H1 (cell line): ENCODE measurements around the gene ADCY2. TPM values are rescaled to one million over a fixed set of nuclear protein-coding genes. Genes with fewer than 3 reads are reported as not detected.

Source experiments
- CTCF ChIA-PET: fragments of 300-600 bp; sonication (Branson Sonifier 250); formaldehyde crosslinking; loops from one replicate; lab custom pipeline; 2021; ENCODE audit not compliant: partially characterized antibody; lab: Charles Lee
- POLR2A ChIA-PET: fragments of 300-600 bp; sonication (Branson Sonifier 250); formaldehyde crosslinking; loops from one replicate; lab custom pipeline; 2021; ENCODE audit warnings: inconsistent platforms; ENCODE audit not compliant: partially characterized antibody; lab: Charles Lee
- DNase-seq, 2 experiments: peaks; one replicate each; pipeline versions ENCODE4 v3.0.0 to v3.0.0-alpha.2; 2010 to 2022; ENCODE audit warnings: low spot score in 2 of 2, low read depth in 1 of 2, mixed read lengths in 1 of 2
- FAIRE-seq: peaks from 2 replicates; lab custom pipeline; 2011; peaks lifted over from hg19 to GRCh38; lab: Jason Lieb, UNC
- H2AFZ ChIP-seq: 2 replicates; pipeline ENCODE4 v1.8.1; 2012; ENCODE audit warnings: low read length, inconsistent platforms
- H2AK5ac ChIP-seq: 2 replicates; pipeline ENCODE4 v1.6.1; 2013; ENCODE audit warnings: low read depth, low read length
- H2BK120ac ChIP-seq: replicated peaks from 2 replicates; pipeline ENCODE3; 2013; ENCODE audit warnings: low read depth, low read length, inconsistent platforms
- H2BK12ac ChIP-seq: 2 replicates; pipeline ENCODE4 v1.6.1; 2013; ENCODE audit warnings: low read depth, low read length
- H2BK15ac ChIP-seq: 2 replicates; pipeline ENCODE4 v1.6.1; 2013; ENCODE audit warnings: low read length
- H2BK20ac ChIP-seq: 2 replicates; pipeline ENCODE4 v1.6.1; 2013; ENCODE audit warnings: low read length
- H2BK5ac ChIP-seq: 2 replicates; pipeline ENCODE4 v1.6.1; 2013; ENCODE audit warnings: low read depth, low read length
- H3K14ac ChIP-seq: 2 replicates; pipeline ENCODE4 v1.6.1; 2013; ENCODE audit warnings: inconsistent platforms; ENCODE audit not compliant: insufficient read length
- H3K18ac ChIP-seq: 2 replicates; pipeline ENCODE4 v1.6.1; 2013; ENCODE audit warnings: low read length; ENCODE audit errors: extremely low read depth
- H3K23ac ChIP-seq: 2 replicates; pipeline ENCODE4 v1.6.1; 2013; ENCODE audit warnings: inconsistent platforms; ENCODE audit not compliant: insufficient read length
- H3K23me2 ChIP-seq: 2 replicates; pipeline ENCODE4 v1.6.1; 2013; ENCODE audit warnings: low read depth, low read length
- H3K27ac ChIP-seq: 2 replicates; pipeline ENCODE4 v1.6.1; 2011; ENCODE audit warnings: low read depth, low read length, inconsistent platforms
- H3K27me3 ChIP-seq, 4 experiments: replicated peaks in 1 of 4; 1 replicate in 1 of 4; 2 replicates in 3 of 4; pipeline versions ENCODE4 v1.6.1 to v1.8.1; 2011 to 2013; ENCODE audit warnings: low read length in 3 of 4, mild to moderate bottlenecking in 3 of 4, inconsistent platforms in 2 of 4, mixed read lengths in 2 of 4, moderate library complexity in 1 of 4; ENCODE audit not compliant: control insufficient read depth in 3 of 4, insufficient read depth in 3 of 4; ENCODE audit errors: extremely low read depth in 1 of 4
- H3K36me3 ChIP-seq, 4 experiments: 2 replicates each; pipeline versions ENCODE4 v1.6.1 to v1.8.1; 2011 to 2013; ENCODE audit warnings: mild to moderate bottlenecking in 4 of 4, low read length in 3 of 4, moderate library complexity in 2 of 4, control low read depth in 1 of 4, inconsistent platforms in 1 of 4; ENCODE audit not compliant: insufficient read depth in 4 of 4, control insufficient read depth in 2 of 4
- H3K4ac ChIP-seq: replicated peaks from 2 replicates; pipeline ENCODE3; 2013; ENCODE audit warnings: low read length, low read depth, mixed read lengths, inconsistent platforms; ENCODE audit not compliant: insufficient read length
- H3K4me1 ChIP-seq, 4 experiments: replicated peaks in 1 of 4; 1 replicate in 1 of 4; 2 replicates in 3 of 4; pipeline versions ENCODE4 v1.6.1 to v1.8.1; 2011 to 2013; ENCODE audit warnings: low read length in 3 of 4, inconsistent platforms in 2 of 4, mixed read lengths in 1 of 4; ENCODE audit not compliant: insufficient read depth in 4 of 4, control insufficient read depth in 3 of 4
- H3K4me2 ChIP-seq, 2 experiments: 2 replicates each; pipeline versions ENCODE4 v1.6.1 to v1.8.1; 2011 to 2013; ENCODE audit warnings: low read depth in 2 of 2, low read length in 2 of 2, control low read depth in 1 of 2, inconsistent platforms in 1 of 2, mild to moderate bottlenecking in 1 of 2; ENCODE audit not compliant: insufficient read depth in 1 of 2
- H3K4me3 ChIP-seq, 4 experiments: fragments of 200-600, 300-600 bp in 1 of 4; sonication (generic), shearing (Covaris generic), sonication (Bioruptor Twin) in 1 of 4; 2 replicates each; pipeline versions ENCODE4 v1.5.1 to v1.8.1; 2011 to 2016; ENCODE audit warnings: low read length in 4 of 4, low read depth in 3 of 4, control low read depth in 2 of 4, inconsistent platforms in 2 of 4, mild to moderate bottlenecking in 2 of 4, mixed read lengths in 1 of 4, moderate library complexity in 1 of 4; ENCODE audit not compliant: insufficient read depth in 2 of 4; ENCODE audit errors: extremely low read depth in 1 of 4
- H3K56ac ChIP-seq: replicated peaks from 2 replicates; pipeline ENCODE3; 2013; ENCODE audit warnings: low read depth, mild to moderate bottlenecking, mixed read lengths, low read length, inconsistent platforms; ENCODE audit not compliant: insufficient read length
- H3K79me1 ChIP-seq: 2 replicates; pipeline ENCODE4 v1.6.1; 2013; ENCODE audit warnings: low read depth, low read length, control low read depth
- H3K79me2 ChIP-seq, 2 experiments: 2 replicates each; pipeline versions ENCODE4 v1.6.1 to v1.8.1; 2012 to 2013; ENCODE audit warnings: low read length in 2 of 2, mild to moderate bottlenecking in 2 of 2, inconsistent platforms in 1 of 2; ENCODE audit not compliant: insufficient read depth in 2 of 2, control insufficient read depth in 1 of 2
- H3K9ac ChIP-seq, 4 experiments: replicated peaks in 1 of 4; 1 replicate in 1 of 4; 2 replicates in 3 of 4; pipeline versions ENCODE4 v1.6.1 to v1.8.1; 2011 to 2013; ENCODE audit warnings: low read depth in 3 of 4, low read length in 3 of 4, control low read depth in 2 of 4, mild to moderate bottlenecking in 2 of 4, moderate library complexity in 2 of 4, inconsistent platforms in 1 of 4; ENCODE audit errors: extremely low read depth in 1 of 4
- H3K9me3 ChIP-seq, 2 experiments: 2 replicates each; pipeline versions ENCODE4 v1.6.1 to v1.8.1; 2012 to 2013; ENCODE audit warnings: mild to moderate bottlenecking in 2 of 2, moderate library complexity in 2 of 2, control low read depth in 1 of 2, inconsistent platforms in 1 of 2, low read depth in 1 of 2, low read length in 1 of 2, mixed read lengths in 1 of 2; ENCODE audit not compliant: insufficient read depth in 2 of 2
- H4K20me1 ChIP-seq, 2 experiments: replicated peaks in 1 of 2; 2 replicates each; pipeline versions ENCODE3 to v1.8.1; 2011 to 2013; ENCODE audit warnings: inconsistent platforms in 2 of 2, low read length in 2 of 2, mild to moderate bottlenecking in 1 of 2; ENCODE audit not compliant: insufficient read depth in 2 of 2, control insufficient read depth in 1 of 2
- H4K5ac ChIP-seq: 2 replicates; pipeline ENCODE4 v1.6.1; 2013; ENCODE audit warnings: low read length, low read depth, mixed read lengths, inconsistent platforms; ENCODE audit not compliant: insufficient read length
- H4K8ac ChIP-seq: 2 replicates; pipeline ENCODE4 v1.8.0; 2013; ENCODE audit warnings: mild to moderate bottlenecking, moderate library complexity, low read length, inconsistent platforms; ENCODE audit not compliant: insufficient read depth; ENCODE audit errors: extremely low read depth
- H4K91ac ChIP-seq: replicated peaks from 2 replicates; pipeline ENCODE3; 2013; ENCODE audit warnings: low read length, mixed read lengths, inconsistent platforms; ENCODE audit not compliant: insufficient read length
- ASH2L ChIP-seq: fragments of 200-600, 300-600 bp; sonication (generic); IDR thresholded peaks from one replicate; pipeline ENCODE4 v1.7.1; 2017; ENCODE audit warnings: low read length
- KDM1A ChIP-seq: fragments of 200-600, 300-600 bp; sonication (generic); IDR thresholded peaks from 2 replicates; pipeline ENCODE4 v1.7.1; 2016; ENCODE audit warnings: mild to moderate bottlenecking, low read length, borderline replicate concordance
- NANOG ChIP-seq: IDR thresholded peaks from 2 replicates; pipeline ENCODE4 v1.6.1; 2011; ENCODE audit warnings: low read length, low read depth, mild to moderate bottlenecking, inconsistent platforms; ENCODE audit not compliant: insufficient read depth, poor library complexity, severe bottlenecking
- NRF1 ChIP-seq: IDR thresholded peaks from 2 replicates; pipeline ENCODE4 v1.6.1; 2011; ENCODE audit warnings: mild to moderate bottlenecking, low read depth, low read length, improper control_type of control experiment
- TCF12 ChIP-seq: IDR thresholded peaks from 2 replicates; pipeline ENCODE4 v1.6.1; 2011; ENCODE audit warnings: low read depth, mild to moderate bottlenecking, low read length
- WGBS, 2 experiments: shearing (Covaris generic) in 1 of 2; methylation state at CpG; one replicate each; pipeline versions ENCODE4 v1.1.6 to v1.1.7; 2013 to 2015; ENCODE audit warnings: low lambda C conversion rate in 2 of 2, mixed read lengths in 2 of 2, inconsistent platforms in 1 of 2, low coverage in 1 of 2, missing lambda C conversion rate in 1 of 2; ENCODE audit not compliant: insufficient replicate concordance in 2 of 2, insufficient coverage in 1 of 2, insufficient read length in 1 of 2; ENCODE audit errors: extremely low coverage in 1 of 2, missing lambda C conversion rate in 1 of 2; 5-methylcytosine and 5-hydroxymethylcytosine counted together
- polyA plus RNA-seq, 7 experiments: library from polyadenylated mRNA; depleted of rRNA in 3 of 7; stranded (reverse) in 5 of 7; unstranded in 2 of 7; fragments of >200 nt in 5 of 7; fragments of 200-250 nt in 2 of 7; gene quantifications; 1 replicate in 5 of 7; 2 replicates in 1 of 7; 4 replicates in 1 of 7; pipeline versions ENCODE4 v1.2.1 to v1.2.3, GENCODE V29; 2011 to 2013; ENCODE audit warnings: missing spikeins in 2 of 7, mixed read lengths in 2 of 7
- total RNA-seq: library from RNA; stranded (reverse); fragmentation: NEBNext Ultra II Directional; extraction: Animal tissue kit (Norgen Biotek cat#: 25700); gene quantifications from 2 replicates; pipeline ENCODE4 v1.2.1, GENCODE V29; 2021
- TF ChIP-seq, protein P1 (sequence below): IDR thresholded peaks from 2 replicates; pipeline ENCODE4 v1.6.1; 2012; ENCODE audit warnings: inconsistent platforms
- TF ChIP-seq, protein P2 (sequence below), 3 experiments: IDR thresholded peaks; 1 replicate in 2 of 3; 2 replicates in 1 of 3; pipeline versions ENCODE4 v1.5.1 to v1.6.1; 2011; ENCODE audit warnings: low read length in 3 of 3, mild to moderate bottlenecking in 3 of 3, inconsistent platforms in 2 of 3, low read depth in 1 of 3, moderate library complexity in 1 of 3; ENCODE audit not compliant: insufficient read depth in 1 of 3; ENCODE audit errors: control extremely low read depth in 1 of 3

ADCY2 gene
- total and polyA plus RNA-seq, 2 of the 8 experiments (the other 6 are each of a cell fraction or from before 2014, with no cell fraction given): 35.8 to 122 TPM

DNA sequence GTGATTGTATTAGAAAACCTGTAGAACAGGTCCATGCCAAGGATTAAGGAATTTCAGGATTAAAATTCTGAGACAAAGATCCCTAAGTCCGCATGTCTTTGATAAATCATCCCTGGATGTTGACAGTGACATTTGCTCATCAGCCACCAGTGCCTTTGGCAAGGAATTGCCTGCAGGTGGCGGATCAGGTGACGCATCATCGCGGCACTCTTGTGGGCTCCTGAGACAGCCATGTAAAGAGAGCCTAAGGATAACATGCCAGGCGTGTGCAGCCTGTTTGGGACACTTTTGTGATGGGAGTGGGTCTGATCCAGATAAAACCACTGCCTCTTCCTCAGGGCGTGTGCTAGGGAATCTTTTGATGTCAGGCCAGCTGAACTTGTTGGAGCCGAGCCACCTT, 40.6 kb downstream of the ADCY2 start:
- no peak overlapping the region for H3K4ac ChIP-seq
- no peak overlapping the region for H2AK5ac ChIP-seq
- H4K20me1 ChIP-seq: peaks cover 0 to 2% of the 10 kb centered on the region in 2 experiments
- no peak overlapping the region for H2BK20ac ChIP-seq
- H3K27me3 ChIP-seq: no peaks in the 10 kb centered on the region
- H3K9me3 ChIP-seq: no peaks in the 10 kb centered on the region; a peak in 1 of 4 replicates
- H4K91ac ChIP-seq: no peak overlapping the region
- H3K23ac ChIP-seq: no peak overlapping the region
- no peaks in the 10 kb centered on the region for H3K23me2 ChIP-seq
- H3K4me3 ChIP-seq: no peak overlapping the region
- TF ChIP-seq, protein P1, sequence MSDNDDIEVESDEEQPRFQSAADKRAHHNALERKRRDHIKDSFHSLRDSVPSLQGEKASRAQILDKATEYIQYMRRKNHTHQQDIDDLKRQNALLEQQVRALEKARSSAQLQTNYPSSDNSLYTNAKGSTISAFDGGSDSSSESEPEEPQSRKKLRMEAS: no peak
- TF ChIP-seq ASH2L (no peak), TCF12 (no peak), KDM1A (no peak), NANOG (no peak), NRF1 (no peak)
- TF ChIP-seq, protein P2, sequence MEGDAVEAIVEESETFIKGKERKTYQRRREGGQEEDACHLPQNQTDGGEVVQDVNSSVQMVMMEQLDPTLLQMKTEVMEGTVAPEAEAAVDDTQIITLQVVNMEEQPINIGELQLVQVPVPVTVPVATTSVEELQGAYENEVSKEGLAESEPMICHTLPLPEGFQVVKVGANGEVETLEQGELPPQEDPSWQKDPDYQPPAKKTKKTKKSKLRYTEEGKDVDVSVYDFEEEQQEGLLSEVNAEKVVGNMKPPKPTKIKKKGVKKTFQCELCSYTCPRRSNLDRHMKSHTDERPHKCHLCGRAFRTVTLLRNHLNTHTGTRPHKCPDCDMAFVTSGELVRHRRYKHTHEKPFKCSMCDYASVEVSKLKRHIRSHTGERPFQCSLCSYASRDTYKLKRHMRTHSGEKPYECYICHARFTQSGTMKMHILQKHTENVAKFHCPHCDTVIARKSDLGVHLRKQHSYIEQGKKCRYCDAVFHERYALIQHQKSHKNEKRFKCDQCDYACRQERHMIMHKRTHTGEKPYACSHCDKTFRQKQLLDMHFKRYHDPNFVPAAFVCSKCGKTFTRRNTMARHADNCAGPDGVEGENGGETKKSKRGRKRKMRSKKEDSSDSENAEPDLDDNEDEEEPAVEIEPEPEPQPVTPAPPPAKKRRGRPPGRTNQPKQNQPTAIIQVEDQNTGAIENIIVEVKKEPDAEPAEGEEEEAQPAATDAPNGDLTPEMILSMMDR (IDR thresholded peaks at IDR 0.05; ENCODE audit: control extremely low read depth in 1 of 3, insufficient read depth in 1 of 3, low read depth in 1 of 3, low read length in 3 of 3): peak in 2 of 3 experiments; percentile 6 to 11; a peak in 2 of 4 replicates
- TF ChIP-seq, all 59 proteins: peak for 1
- H4K5ac ChIP-seq: no peak overlapping the region
- ChIA-PET POLR2A (no interaction called here), CTCF (interaction anchor here (1.2 to 3.3 kb wide), 3 partner anchors 11 to 83 kb away, joined by 4 to 9 read pairs (median 7); no protein-coding TSS in a partner anchor)
- H2BK5ac ChIP-seq: no peak overlapping the region
- no peak overlapping the region for H2BK12ac ChIP-seq
- DNase-seq (no peak), FAIRE-seq (no peak)
- peaks cover 0 to 7% (median 3%) of the 10 kb centered on the region in 4 experiments; a peak in 4 of 8 replicates for H3K36me3 ChIP-seq
- no peak overlapping the region for H3K4me2 ChIP-seq
- no peak overlapping the region for H3K56ac ChIP-seq
- no peaks in the 10 kb centered on the region; the same call in 1 of the 2 replicates for H3K79me1 ChIP-seq
- H3K9ac ChIP-seq: no peak overlapping the region; a peak in 1 of 7 replicates
- H4K8ac ChIP-seq: no peak overlapping the region
- no peak overlapping the region for H3K14ac ChIP-seq
- H2BK120ac ChIP-seq: no peak overlapping the region
- no peak overlapping the region for H3K18ac ChIP-seq
- no peak overlapping the region for H2BK15ac ChIP-seq
- H3K27ac ChIP-seq: no peak overlapping the region
- no peaks in the 10 kb centered on the region for H3K4me1 ChIP-seq
- peaks cover 0 to 99% of the 10 kb centered on the region in 2 experiments; a peak in 3 of 4 replicates for H3K79me2 ChIP-seq
- no peak overlapping the region for H2AFZ ChIP-seq
- 94% methylated on average over 8 of the region's 8 CpGs; no CpG with 5 or more reads in 1 of the 2 experiments for WGBS, 2 experiments
